Activated naive CD4-positive, alpha-beta T cell treated with anti-CD3 and anti-CD28 coated beads, Interleukin-2, amount 50 U/mL, for 24 hours (primary cell): ENCODE measurements around the gene KDELR3.
A peak's percentile ranks its signal among the peaks of the same experiment; 100 is the strongest.

Source experiments
- H3K27ac Mint-ChIP-seq: one replicate; pipeline ENCODE4 v1.8.0; 2021; ENCODE audit warnings: mild to moderate bottlenecking, mixed read lengths
- H3K27me3 Mint-ChIP-seq: one replicate; pipeline ENCODE4 v1.8.0; 2021; ENCODE audit warnings: mixed read lengths
- H3K36me3 Mint-ChIP-seq: one replicate; pipeline ENCODE4 v1.8.0; 2021; ENCODE audit warnings: mixed read lengths
- H3K4me1 Mint-ChIP-seq: one replicate; pipeline ENCODE4 v1.8.0; 2021; ENCODE audit warnings: mixed read lengths
- H3K4me3 Mint-ChIP-seq: one replicate; pipeline ENCODE4 v1.8.0; 2021; ENCODE audit warnings: mild to moderate bottlenecking, mixed read lengths
- H3K9me3 Mint-ChIP-seq: one replicate; pipeline ENCODE4 v1.8.0; 2021; ENCODE audit warnings: mixed read lengths

The KDELR3 gene

DNA sequence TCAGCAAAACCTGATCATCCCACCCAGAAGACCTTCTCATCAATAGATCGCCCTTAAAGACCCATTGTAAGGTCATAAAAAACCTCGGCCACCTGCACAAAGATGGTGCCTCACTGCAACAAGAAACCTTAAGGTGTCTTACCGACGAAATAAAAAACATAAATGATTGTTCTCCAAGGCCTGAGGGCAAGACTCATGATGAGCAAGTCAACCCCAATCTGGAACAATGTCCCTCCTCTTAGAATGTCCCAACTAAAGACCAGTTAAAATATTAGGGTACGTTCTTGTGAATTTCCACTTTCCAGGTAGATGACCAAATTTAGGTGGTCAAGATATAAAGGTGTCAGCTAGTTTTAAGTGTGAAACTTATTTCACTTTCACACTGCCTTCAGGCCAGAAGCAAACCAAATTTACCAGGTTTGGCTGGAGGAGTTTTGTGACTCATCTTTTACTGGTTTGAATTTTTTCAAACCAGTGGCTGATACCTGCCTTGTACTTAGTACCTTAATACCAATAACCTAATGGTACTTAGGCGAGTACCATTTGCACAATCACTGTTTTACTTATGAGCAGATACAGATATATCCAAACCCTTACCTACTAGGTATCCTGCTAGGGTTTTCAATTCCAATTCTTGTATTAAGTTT is 14.9 kb downstream of the KDELR3 start:
- Mint-ChIP-seq H3K4me3 (no peak overlapping the region), H3K9me3 (no peaks in the 10 kb centered on the region), H3K27ac (no peak overlapping the region), H3K27me3 (no peaks in the 10 kb centered on the region), H3K36me3 (peaks cover 25% of the 10 kb centered on the region), H3K4me1 (peaks cover 35% of the 10 kb centered on the region)

- Mint-ChIP-seq H3K4me3 (no peak overlapping the region), H3K36me3 (peaks cover 26% of the 10 kb centered on the region), H3K4me1 (peaks cover 48% of the 10 kb centered on the region), H3K9me3 (no peaks in the 10 kb centered on the region), H3K27ac (peak overlapping the region; percentile 20), H3K27me3 (no peaks in the 10 kb centered on the region)
Measured at GRCh38 chr22:38484244-38484643, 16.3 kb downstream of the KDELR3 start.

GRCh38 chr22:38485783-38486182 is 17.9 kb downstream of the KDELR3 start:
- Mint-ChIP-seq H3K27me3 (no peaks in the 10 kb centered on the region), H3K4me1 (peaks cover 63% of the 10 kb centered on the region), H3K4me3 (no peak overlapping the region), H3K27ac (no peak overlapping the region), H3K9me3 (no peaks in the 10 kb centered on the region), H3K36me3 (peaks cover 36% of the 10 kb centered on the region)

- H3K9me3 Mint-ChIP-seq = no peaks in the 10 kb centered on the region
Measured at GRCh38 chr22:38487946-38488345, 20.1 kb downstream of the KDELR3 start.

DNA sequence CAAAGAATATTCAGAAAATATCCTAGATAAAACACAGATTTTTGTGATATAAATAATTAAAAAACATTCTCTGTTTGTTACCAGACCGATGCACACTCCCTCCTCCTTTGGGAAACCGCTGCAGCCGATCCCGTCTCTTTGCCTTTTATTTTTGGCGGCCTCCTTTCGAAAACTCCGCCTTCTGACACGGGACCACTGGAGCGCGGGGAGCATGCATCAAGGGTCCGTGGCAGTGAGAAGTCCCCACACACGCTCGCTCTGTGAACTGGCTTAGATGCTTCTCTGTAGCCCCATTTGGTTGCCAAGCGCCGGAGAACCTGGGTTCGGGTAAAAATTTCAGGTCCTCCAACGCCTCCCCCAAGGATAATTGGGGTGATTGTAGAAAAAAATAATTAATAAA is 21.2 kb downstream of the KDELR3 start:
- Mint-ChIP-seq H3K27me3 (no peaks in the 10 kb centered on the region), H3K27ac (peak overlapping the region; percentile 74), H3K9me3 (no peaks in the 10 kb centered on the region), H3K36me3 (peaks cover 31% of the 10 kb centered on the region), H3K4me1 (peaks cover 63% of the 10 kb centered on the region), H3K4me3 (no peak overlapping the region)

More at GRCh38 chr22:38487946-38488345, 20.1 kb downstream of the KDELR3 start:
- no peaks in the 10 kb centered on the region for H3K27me3 Mint-ChIP-seq
- no peak overlapping the region for H3K4me3 Mint-ChIP-seq
- H3K27ac Mint-ChIP-seq = peak overlapping the region; percentile 78
- peaks cover 32% of the 10 kb centered on the region for H3K36me3 Mint-ChIP-seq
- H3K4me1 Mint-ChIP-seq = peaks cover 64% of the 10 kb centered on the region

DNA sequence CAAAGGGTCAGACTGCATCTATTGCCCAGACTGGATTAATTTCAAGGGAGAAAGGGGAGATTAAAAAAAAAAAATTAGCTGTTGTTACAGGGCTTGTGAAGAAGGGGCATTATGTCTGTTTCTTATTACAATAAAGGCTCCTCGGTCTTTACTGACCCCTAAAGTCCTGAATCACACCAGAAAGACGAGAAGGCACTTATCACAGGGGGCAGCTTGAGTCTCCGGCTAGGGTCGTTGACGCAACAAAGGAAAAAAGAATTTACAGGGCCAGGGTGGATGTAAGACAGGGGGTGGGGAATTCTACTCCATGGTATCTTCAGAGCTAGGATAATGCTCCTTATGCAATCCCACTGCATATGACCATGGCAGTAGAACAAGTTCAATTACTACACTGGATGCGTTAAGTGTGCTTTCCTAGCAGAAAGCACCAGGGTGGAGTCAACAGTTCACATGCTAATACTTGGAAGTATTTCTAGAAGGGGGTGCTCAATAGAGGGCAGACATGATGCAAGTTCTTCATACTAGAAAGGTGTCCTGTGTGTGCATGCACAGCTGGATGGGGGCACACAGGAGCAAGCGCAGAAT is 21.8 kb downstream of the KDELR3 start:
- Mint-ChIP-seq H3K4me3 (peak overlapping the region; percentile 20), H3K4me1 (peaks cover 64% of the 10 kb centered on the region), H3K9me3 (no peaks in the 10 kb centered on the region), H3K27me3 (no peaks in the 10 kb centered on the region), H3K27ac (peak overlapping the region; percentile 80), H3K36me3 (peaks cover 28% of the 10 kb centered on the region)

DNA sequence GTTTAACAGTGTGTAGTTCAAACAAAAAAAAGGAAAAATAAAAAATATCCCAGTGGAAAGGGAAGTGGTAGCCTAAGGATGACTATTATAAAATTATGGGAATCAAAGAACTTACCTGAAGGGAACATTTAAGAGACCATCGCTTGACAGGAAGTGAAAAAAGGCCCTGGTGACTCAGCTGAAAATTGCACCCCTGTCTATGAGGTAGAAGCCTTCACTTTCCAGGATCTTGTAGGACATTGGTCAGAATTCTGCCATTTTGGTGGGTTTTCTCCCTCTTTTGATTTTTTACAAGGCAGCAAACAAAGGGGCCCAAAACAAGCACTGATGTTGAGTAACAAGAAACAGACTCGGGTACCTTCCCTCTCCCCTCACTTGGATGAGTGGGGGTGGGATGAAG is 22.6 kb downstream of the KDELR3 start:
- H3K9me3 Mint-ChIP-seq = no peaks in the 10 kb centered on the region
- H3K4me3 Mint-ChIP-seq = peak overlapping the region; percentile 33
- peaks cover 27% of the 10 kb centered on the region for H3K36me3 Mint-ChIP-seq
- H3K4me1 Mint-ChIP-seq = peaks cover 62% of the 10 kb centered on the region
- H3K27me3 Mint-ChIP-seq = no peaks in the 10 kb centered on the region
- H3K27ac Mint-ChIP-seq = peak overlapping the region; percentile 93

- Mint-ChIP-seq H3K27me3 (no peaks in the 10 kb centered on the region), H3K27ac (peak overlapping the region; percentile 93), H3K36me3 (peaks cover 29% of the 10 kb centered on the region), H3K9me3 (no peaks in the 10 kb centered on the region), H3K4me3 (peak overlapping the region; percentile 33), H3K4me1 (peaks cover 58% of the 10 kb centered on the region)
Measured at GRCh38 chr22:38490915-38491314, 23.0 kb downstream of the KDELR3 start.

DNA sequence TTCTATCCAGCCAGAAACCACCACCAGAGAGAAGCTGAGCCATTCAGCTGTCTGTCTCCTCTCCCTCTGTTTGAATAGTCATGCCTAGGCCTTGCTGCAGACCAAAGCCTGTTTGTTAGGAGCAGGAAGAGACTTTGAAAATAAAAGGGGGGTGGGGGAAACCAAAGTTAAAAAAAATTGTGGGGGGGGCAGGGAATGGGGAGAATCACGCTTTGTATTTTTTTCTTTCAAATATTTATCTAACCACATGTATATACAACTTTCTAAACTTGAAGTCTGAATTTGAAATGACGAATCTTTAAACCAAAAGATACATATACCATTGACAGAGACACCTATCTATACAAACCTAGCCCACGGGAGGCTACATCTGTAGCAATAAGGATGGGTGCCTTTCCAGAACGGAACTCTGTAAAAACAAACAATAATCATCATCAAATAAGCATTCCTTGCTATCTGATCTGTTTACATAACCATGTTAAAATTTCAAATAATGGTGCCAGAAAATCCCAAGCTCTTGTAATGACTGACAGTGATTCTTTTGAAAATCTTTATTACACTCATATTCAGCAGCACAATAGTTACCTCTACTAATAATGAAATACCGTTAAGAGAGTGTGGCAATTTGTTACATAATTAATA is 23.9 kb downstream of the KDELR3 start:
- Mint-ChIP-seq H3K27me3 (no peaks in the 10 kb centered on the region), H3K4me3 (no peak overlapping the region), H3K4me1 (peaks cover 55% of the 10 kb centered on the region), H3K27ac (peak overlapping the region; percentile 59), H3K36me3 (peaks cover 27% of the 10 kb centered on the region), H3K9me3 (no peaks in the 10 kb centered on the region)

- Mint-ChIP-seq H3K36me3 (peaks cover 31% of the 10 kb centered on the region), H3K27ac (peak overlapping the region; percentile 23), H3K4me3 (no peak overlapping the region), H3K9me3 (no peaks in the 10 kb centered on the region), H3K27me3 (no peaks in the 10 kb centered on the region), H3K4me1 (peaks cover 56% of the 10 kb centered on the region)
Measured at GRCh38 chr22:38494498-38494897, 26.6 kb downstream of the KDELR3 start.

GRCh38 chr22:38494939-38495338 is 27.0 kb downstream of the KDELR3 start:
- Mint-ChIP-seq H3K27me3 (no peaks in the 10 kb centered on the region), H3K4me1 (peaks cover 56% of the 10 kb centered on the region), H3K36me3 (peaks cover 29% of the 10 kb centered on the region), H3K9me3 (no peaks in the 10 kb centered on the region), H3K4me3 (no peak overlapping the region), H3K27ac (peak overlapping the region; percentile 23)

- H3K4me3 Mint-ChIP-seq = no peak overlapping the region
- H3K9me3 Mint-ChIP-seq = no peaks in the 10 kb centered on the region
- peak overlapping the region; percentile 62 for H3K27ac Mint-ChIP-seq
- no peaks in the 10 kb centered on the region for H3K27me3 Mint-ChIP-seq
- H3K4me1 Mint-ChIP-seq = peaks cover 66% of the 10 kb centered on the region
- H3K36me3 Mint-ChIP-seq = peaks cover 23% of the 10 kb centered on the region
Measured at GRCh38 chr22:38497869-38498268, 30.0 kb downstream of the KDELR3 start.

GRCh38 chr22:38501797-38502672 is 34.1 kb downstream of the KDELR3 start:
- peaks cover 69% of the 10 kb centered on the region for H3K4me1 Mint-ChIP-seq
- peaks cover 26% of the 10 kb centered on the region for H3K36me3 Mint-ChIP-seq
- no peaks in the 10 kb centered on the region for H3K9me3 Mint-ChIP-seq
- peak overlapping the region; percentile 68 for H3K27ac Mint-ChIP-seq
- no peaks in the 10 kb centered on the region for H3K27me3 Mint-ChIP-seq
- peak overlapping the region; percentile 94 for H3K4me3 Mint-ChIP-seq

DNA sequence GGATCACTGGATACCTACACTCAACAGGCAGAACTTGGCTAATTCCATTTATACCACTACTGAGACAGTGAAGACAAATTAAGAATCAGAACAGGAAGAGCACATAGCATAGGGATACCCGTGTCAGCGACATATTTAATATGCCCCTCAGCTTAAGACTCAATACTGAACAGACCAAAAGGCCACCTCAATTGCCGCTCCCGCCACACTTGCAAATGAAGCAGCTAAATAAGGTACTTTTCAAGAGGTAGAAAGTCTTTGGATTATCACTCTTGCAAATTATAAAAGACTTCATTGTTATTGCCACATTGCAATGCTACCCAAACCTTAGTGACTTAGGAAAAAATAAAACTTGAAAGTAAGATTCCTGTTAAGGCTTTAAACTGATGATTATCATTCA is 35.1 kb downstream of the KDELR3 start:
- no peaks in the 10 kb centered on the region for H3K9me3 Mint-ChIP-seq
- peaks cover 26% of the 10 kb centered on the region for H3K36me3 Mint-ChIP-seq
- peak overlapping the region; percentile 94 for H3K4me3 Mint-ChIP-seq
- no peaks in the 10 kb centered on the region for H3K27me3 Mint-ChIP-seq
- peaks cover 68% of the 10 kb centered on the region for H3K4me1 Mint-ChIP-seq
- H3K27ac Mint-ChIP-seq = no peak overlapping the region

- Mint-ChIP-seq H3K27ac (peak overlapping the region; percentile 98), H3K4me1 (peaks cover 60% of the 10 kb centered on the region), H3K36me3 (peaks cover 19% of the 10 kb centered on the region), H3K27me3 (no peaks in the 10 kb centered on the region), H3K9me3 (no peaks in the 10 kb centered on the region), H3K4me3 (peak overlapping the region; percentile 94)
Measured at GRCh38 chr22:38504731-38505540, 37.0 kb downstream of the KDELR3 start.
